HG02884 (cell line): ENCODE data around the gene RAET1E.
"Not testable (repeated sequence)": the region's sequence is repeated elsewhere in the genome, so short reads cannot be mapped to it uniquely, and the experiment has no call there.

Experiments used
- ATAC-seq: cut with Tn5 transposase; IDR thresholded peaks from one replicate; pipeline ENCODE4 v1.9.1; 2021; ENCODE audit warnings: mild to moderate bottlenecking, moderate library complexity; ENCODE audit not compliant: unreplicated experiment

RAET1E gene

DNA sequence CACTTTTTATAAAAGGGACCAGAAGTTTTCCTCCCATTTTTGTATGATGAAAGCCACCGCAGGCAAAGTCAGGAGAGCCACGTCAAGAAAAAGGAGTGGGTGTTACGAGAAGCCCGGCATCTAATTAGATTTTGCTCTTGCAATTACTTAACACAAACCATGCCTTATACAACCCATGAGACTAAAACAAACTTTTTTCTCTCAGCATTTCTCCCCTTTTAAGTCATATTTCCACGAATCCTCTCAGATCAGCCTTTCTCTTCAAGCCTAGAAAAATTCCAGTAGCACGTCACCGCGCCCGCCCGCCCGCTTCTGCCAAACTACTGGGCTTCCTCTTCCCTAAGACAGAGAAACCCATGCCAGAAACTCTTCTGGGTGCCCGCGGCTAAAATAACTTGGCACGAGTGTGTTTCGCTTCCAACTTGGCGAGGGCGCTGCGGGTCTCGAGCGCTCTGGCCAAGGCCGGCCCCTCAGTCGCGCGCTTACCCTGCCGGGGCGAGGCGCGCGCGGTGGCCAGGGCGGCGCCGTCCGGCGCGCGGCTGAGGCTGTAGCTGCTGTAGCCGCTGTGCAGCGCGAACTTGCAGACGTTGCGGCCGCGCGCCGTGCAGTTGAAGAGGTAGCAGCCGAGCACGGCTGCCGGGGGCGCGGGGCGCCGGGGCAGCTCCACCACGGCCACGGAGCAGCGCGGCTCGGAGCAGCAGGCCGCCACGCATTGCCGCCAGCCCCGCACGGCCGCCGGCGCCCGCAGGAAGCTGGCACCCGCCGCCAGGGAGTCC is 34.8 kb downstream of the RAET1E start:
- peak; percentile 27 for ATAC-seq

DNA sequence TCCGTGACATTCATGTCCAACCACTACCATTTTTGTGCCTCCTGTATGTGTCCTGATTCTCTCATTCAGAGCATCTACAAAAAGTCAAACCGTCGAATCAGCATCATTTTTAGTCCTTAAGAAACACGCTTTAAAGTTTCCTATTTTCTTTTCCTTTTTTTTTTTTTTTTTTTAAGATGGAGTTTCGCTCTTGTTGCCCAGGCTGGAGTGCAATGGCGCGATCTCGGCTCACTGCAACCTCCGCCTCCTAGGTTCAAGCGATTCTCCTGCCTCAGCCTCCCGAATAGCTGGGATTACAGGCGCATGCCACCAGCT is 35.5 kb downstream of the RAET1E start:
- ATAC-seq = not testable (repeated sequence)

DNA sequence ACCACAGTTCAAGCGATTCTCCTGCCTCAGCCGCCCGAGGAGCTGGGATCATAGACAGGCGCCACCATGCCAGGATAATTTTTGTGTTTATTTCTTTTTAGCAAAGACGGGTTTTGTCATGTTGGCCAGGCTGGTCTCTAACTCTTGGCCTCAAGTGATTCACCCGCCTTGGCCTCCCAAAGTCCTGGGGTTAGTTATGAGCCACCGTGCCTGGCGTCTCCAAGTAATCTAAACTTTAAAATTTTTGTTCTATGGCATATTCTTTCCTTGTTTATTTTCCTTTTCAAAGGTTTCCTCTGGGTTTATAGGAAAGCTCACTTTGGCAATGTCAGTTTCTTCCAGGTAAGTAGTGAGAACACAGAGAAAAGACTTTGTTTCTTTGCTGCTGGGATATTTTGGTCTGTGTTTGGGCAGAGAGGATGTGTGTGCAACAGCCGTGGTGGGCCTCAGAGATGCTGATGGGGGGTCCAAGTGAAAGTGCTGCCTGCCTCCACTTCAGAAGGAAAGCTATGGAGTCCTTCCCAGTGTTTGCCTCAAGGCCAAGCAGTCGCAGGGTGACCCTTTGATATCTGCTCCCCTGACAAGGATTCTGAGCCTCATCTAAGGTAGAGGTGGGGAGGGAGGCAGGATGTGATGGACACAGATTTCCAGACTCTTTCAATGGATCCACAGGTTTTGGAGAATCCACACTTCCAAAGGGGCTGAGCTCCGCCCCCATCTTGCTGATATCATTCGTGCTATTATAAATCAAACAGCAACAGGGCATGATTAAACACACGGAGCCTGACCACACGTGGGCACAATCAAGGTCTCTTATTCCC is 36.1 kb downstream of the RAET1E start:
- ATAC-seq = no peak

DNA sequence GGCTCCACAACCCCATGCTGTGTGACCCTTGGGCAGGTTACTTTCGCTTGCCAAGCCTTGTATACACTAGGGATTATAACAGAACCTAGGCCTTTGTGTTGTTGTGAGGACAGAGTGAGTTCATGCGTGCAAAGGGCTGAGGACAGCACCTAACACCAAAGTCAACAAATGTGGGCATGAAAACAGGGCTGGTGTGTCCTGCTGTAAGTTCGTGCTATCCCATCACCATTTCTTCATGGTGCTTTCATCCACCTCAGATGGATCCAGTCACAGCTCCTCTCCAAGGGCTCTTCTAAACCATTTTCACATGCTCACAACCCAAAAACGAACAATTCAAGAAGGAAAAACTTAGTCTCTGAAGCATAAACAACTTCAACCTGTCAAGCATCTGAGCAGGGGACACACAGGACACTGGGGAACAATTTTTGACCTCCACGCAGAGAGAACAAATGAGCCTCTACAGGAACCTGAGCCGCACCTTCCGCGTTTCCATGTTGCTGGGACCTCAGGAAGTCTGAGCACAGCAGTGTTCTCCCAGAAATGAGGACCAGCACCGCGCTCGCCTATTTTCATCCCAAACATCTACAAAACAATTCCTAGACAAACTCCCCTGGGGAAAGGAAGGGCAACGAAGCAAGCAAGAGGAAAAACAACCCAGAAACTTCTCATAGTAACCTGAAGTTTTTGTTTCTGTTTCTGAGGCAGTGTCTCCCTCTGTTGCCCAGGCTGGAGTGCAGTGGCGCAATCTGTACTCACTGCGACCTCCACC is 36.9 kb downstream of the RAET1E start:
- ATAC-seq = no peak

DNA sequence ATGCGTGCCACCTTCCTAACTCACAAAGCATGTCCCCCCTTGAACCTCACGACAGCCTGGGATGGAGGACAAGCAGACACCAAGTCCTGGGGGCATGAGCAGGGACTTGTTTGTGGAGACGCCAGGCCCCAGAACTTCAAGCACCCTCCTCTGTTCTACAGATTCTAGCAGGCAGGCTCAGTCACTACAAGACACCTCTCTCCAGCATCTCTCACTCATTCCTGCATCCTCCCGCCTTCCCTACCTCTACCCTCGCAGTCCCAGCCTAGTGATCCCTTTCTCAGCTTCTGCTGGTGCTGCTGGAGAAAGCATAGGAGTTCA is 37.4 kb downstream of the RAET1E start:
- no peak for ATAC-seq

DNA sequence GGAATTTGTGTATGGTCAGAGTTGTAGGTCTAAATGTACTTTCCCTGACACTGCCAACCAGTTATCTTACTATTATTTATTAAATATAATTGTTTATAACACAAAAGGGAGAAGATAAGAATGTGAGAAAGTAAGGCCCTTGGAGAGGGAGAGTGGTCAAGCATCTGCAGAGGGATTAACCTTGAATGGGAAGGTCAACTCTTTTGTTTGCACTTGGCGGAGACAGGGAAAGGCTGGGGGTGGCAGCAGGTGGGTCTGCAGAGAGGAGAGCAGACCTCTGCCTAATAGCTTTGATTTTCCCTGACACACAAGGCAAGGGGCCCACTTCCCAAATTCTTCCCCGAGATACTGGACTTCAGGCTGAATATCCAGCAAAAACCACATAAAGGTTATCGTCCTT is 38.0 kb downstream of the RAET1E start:
- no peak for ATAC-seq

DNA sequence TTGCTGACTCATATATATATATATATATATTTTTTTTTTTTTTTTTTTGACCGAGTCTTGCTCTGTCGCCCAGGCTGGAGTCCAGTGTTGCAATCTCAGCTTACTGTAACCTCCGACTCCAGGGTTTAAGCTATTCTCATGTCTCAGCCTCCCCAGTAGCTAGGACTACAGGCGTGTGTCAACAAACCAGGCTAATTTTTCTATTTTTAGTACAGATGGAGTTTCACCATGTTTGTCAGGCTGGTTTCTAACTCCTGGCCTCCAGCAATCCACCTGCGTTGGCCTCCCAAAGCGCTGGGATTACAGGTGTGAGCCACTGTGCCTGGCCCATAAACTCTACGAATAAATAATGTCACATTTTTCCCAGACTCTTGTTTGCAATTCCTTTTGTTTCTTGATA is 38.5 kb downstream of the RAET1E start:
- ATAC-seq = no peak

DNA sequence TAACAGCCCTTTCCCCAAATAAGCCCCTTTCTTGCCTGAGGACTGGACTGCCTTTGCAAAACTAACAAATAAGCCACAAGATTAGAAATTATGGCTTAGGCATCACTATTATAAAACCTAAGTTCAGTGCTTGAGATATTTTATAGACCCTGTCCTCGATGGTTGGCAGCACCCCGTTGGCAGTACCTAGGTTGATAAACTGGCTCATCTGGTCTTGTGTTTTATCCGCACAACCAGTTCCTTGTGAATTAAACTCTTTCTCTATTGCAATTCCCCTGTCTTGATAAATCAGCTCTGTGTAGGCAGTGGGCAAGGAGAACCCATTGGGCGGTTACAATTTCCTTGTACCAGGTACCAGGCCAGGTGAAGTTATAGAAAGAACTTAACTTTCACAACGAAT is 40.4 kb downstream of the RAET1E start:
- no peak for ATAC-seq

DNA sequence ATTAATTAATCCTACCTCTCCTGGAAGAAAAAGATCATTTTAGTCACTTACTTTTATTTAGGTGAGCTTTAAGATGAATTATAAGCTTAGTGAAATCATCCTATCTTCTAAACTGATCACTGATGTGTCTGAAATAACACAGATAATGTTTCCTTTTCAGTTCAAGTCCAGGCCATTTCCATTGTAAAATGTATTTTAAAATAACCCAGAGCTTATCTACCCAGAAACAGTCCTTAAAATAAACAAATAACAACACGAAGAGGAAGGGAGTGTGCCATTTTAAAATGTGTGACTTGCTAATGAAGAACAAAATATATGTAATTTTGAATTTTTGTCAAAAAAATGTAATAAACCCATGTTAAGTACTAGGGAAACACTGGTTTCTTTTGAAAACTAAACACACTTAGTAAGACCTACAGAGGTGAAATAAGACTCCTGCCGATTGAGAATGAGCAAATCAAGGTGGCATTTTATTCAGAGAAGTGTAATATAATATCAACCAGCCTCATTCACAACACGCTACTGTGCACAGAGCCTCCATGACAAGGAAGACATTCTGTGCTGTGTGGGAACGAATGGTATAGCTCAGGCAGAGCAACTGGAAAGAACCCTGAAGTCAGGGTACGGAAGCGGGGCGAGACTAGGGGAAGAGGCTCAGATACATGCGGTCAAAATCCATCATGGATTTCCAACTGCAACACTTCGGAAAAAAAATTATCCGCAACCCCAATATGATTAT is 41.5 kb downstream of the RAET1E start:
- ATAC-seq = no peak

DNA sequence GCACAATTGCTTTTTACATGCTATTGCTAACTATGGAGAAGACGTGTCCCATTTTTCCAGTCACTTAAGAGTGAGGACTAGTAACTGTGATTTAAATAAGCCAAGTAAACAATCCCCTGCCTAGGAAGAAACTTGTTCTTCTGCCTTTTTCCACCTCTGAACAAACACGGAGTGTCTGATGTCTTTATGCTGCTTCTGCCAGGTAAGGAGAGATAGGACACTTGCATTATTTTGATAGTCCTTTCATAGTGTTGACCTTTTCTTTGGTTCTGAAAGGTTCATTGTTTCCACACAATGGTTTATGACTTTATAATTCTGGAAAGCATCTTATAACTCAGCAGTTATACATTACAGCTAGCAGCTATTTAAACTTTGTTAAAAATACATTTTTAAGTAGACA is 42.2 kb downstream of the RAET1E start:
- no peak for ATAC-seq

DNA sequence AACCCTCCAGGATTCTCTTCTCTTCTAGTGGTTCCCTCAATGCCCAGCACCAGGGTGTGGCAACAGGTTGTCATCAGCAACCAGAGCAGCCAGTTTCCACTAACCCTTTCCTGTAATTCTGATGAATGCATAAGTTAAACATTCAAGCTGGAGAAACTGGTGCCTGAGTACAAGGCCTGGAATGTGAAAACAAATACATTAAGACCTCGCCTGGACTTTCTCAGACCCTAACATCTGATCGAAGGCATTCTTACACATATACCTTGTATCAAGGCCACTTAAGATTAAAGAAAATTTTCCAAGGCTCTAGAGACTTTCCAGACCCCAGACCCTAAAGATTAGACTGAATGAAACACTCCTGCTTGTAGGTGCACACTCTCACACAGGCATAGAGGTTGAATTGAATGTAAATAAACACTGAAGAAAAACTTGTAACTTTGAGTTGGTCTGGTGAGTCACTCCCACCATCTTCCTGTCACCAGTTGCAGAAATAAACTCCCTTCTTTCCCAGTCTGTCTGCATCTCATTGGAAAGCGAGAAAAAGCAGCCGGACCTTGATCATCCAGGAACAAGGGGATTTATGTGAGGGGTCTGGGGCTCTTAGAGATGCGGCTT is 42.8 kb downstream of the RAET1E start:
- ATAC-seq = no peak

DNA sequence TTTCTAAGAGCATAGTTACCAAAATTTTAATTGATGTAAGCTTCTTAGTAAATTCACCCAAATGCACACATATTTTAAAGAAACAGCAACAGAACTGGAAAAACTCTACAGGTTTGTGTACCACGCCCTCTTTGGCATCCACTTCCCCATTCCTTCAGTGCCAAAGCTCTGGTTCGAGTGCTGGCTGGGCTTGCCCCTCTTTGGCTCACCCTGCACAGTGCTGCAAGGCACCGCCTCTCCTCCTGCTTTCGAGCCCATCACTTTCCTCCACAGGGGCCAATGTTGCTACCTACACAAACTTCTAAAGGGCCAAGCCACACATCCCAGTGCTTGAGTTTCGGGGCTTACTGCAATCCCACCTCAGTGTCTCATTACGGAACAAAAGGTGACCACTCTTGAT is 43.4 kb downstream of the RAET1E start:
- ATAC-seq = no peak

DNA sequence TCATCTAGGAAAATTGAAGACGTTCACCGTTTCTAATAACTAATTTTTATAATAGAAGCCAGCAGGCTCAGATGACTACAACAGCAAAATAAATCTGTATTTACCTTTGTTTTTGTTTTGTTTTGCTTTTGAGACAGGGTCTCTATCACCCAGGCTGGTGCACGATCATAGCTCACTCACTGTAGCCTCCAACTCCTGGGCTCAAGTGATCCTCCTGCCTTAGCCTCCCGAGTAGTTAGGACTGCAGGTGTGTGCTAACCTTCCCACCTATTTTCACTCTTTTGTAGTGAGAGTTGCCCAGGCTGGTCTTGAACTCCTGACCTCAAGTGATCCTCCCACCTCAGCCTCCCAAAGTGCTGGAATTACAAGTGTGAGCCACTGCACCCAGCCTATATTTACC is 43.9 kb downstream of the RAET1E start:
- not testable (repeated sequence) for ATAC-seq

DNA sequence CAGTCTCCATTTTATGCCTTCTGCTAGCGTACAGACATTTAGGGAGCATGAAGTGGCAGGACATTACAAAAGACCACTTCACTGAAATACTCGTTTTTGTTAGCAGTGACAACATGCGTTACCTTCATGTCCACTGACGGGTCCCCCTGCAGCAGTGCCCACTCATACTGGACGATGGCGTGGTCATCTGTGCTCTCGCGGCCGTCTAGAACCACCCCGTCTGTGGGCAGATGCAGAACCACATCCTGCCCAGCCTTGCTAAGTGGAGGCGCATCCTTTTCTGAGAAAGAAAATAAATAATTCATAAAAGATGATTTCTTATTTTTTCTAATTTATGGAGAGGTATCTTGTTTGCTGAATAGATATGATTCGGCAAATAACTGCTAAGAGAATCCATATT is 45.0 kb downstream of the RAET1E start:
- no peak for ATAC-seq

DNA sequence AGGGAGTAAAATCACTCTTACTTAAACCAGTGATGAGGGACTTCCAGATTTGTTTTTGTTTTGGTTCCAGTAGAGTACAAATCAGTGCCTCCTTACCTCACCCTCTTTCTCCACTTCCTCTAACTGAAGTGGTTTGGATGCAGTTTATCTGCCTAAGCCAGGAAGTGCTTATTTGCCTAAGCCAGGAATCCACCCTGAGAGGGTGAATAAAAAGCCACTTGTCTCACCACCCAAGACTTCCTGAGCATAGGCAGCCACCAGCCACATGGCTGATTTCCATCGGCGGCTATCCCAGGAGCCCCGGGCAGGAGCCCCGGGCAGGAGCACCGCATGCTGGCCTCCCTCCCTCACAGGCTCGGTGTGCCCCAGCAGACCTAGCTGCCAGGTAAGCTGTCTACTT is 45.7 kb downstream of the RAET1E start:
- peak; percentile 52 for ATAC-seq

DNA sequence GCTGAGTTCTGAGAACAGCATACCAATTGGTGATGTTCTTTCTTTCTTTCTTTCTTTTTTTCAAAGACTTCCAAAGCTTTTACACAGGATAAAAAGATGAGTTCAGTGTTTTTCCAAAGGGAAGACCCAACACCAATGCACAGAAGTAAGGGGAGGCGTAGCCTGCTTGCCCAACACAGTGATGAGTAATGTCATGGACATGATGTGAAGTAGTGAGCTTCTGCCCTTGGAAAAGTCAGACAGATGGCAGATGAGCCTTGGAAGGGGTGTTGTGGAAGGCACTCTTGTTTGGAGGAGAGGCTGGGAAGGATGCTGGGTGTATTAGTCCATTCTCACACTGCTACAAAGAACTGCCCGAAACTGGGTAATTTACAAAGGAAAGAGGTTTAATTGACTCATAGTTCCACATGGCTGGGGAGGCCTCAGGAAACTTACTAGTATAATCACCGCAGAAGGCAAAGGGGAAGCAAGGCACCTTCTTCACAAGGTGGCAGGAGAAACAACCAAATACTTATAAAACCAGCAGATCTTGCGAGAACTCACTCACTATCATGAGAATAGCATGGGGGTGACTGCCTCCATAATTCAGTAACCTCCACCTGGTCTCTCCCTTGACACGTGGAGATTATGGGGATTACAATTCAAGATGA is 46.3 kb downstream of the RAET1E start:
- ATAC-seq = no peak

DNA sequence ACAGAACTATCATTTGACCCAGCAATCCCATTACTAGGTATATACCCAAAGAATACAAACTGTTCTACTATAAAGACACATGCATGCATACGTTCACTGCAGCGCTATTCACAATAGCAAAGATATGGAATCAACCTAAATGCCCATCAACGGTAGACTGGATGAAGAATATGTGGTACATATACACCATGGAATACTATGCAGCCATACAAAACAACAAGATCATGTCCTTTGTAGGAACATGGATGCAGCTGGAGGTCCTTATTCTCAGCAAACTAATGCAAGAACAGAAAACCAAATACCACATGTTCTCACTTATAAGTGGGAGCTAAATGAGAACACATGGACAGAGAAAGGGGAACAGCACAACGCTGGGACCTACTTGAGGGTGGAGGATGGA is 49.6 kb downstream of the RAET1E start:
- ATAC-seq = not testable (repeated sequence)
